ENCODE data around the gene RAB11FIP4. TPM values are rescaled to one million over a fixed set of nuclear protein-coding genes. Genes with fewer than 3 reads are reported as not detected.

Gene RAB11FIP4
- total and polyA plus RNA-seq, 4 donors: 1.5 to 16.0 (median 3.3) TPM

DNA sequence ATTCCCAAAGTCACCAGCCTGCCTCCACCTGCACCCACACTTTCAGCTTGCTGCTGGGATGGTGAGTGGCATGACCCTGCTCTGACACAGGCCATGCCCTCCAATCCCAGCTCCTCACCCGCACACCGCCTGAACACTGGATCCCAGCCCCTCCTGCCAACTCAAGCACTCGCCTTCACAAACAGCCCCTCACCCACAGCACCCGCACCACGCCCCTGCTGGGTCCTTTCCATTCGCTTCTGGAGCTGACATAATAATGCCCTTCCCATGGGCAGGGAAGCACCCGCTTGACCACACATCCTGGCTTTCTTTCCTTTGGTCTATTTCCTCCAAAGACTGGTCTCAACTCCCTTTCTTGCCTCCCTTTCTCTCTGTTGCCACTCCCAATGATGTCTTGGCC is 57.6 kb downstream of the RAB11FIP4 start (continued):
- TF ChIP-seq, protein P1, sequence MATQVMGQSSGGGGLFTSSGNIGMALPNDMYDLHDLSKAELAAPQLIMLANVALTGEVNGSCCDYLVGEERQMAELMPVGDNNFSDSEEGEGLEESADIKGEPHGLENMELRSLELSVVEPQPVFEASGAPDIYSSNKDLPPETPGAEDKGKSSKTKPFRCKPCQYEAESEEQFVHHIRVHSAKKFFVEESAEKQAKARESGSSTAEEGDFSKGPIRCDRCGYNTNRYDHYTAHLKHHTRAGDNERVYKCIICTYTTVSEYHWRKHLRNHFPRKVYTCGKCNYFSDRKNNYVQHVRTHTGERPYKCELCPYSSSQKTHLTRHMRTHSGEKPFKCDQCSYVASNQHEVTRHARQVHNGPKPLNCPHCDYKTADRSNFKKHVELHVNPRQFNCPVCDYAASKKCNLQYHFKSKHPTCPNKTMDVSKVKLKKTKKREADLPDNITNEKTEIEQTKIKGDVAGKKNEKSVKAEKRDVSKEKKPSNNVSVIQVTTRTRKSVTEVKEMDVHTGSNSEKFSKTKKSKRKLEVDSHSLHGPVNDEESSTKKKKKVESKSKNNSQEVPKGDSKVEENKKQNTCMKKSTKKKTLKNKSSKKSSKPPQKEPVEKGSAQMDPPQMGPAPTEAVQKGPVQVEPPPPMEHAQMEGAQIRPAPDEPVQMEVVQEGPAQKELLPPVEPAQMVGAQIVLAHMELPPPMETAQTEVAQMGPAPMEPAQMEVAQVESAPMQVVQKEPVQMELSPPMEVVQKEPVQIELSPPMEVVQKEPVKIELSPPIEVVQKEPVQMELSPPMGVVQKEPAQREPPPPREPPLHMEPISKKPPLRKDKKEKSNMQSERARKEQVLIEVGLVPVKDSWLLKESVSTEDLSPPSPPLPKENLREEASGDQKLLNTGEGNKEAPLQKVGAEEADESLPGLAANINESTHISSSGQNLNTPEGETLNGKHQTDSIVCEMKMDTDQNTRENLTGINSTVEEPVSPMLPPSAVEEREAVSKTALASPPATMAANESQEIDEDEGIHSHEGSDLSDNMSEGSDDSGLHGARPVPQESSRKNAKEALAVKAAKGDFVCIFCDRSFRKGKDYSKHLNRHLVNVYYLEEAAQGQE (IDR thresholded peaks at IDR 0.05): no peak
- TF ChIP-seq HNF4G (IDR thresholded peaks at IDR 0.05): no peak
- no peak for TF ChIP-seq NR2F2 (IDR thresholded peaks at IDR 0.05)
- TF ChIP-seq, protein P2, sequence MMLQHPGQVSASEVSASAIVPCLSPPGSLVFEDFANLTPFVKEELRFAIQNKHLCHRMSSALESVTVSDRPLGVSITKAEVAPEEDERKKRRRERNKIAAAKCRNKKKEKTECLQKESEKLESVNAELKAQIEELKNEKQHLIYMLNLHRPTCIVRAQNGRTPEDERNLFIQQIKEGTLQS (IDR thresholded peaks at IDR 0.05): no peak
- TF ChIP-seq FOXA2 (IDR thresholded peaks at IDR 0.05): no peak
- TF ChIP-seq GABPA (IDR thresholded peaks at IDR 0.05 in 1 of 2, conservative IDR thresholded peaks at IDR 0.05 in 1 of 2): no peak

DNA sequence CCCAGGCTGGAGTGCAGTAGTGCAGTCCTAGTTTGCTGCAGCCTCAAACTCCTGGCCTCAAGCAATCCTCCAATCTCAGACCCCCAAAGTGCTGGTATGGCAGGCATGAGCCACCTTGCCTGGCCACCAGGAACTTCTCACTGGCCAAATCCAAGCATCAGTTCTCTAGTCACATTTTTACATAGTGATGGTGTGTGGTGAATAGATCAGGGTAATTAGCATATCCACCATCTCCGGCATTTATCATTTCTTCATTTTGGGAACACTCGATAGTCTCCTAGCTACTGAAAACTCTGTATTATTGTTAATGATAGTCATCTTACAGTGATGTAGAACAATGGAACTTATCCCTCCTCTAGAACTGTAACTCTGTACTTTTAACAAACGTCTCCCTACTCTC is 58.3 kb downstream of the RAB11FIP4 start:
- WGBS: 93% methylated on average over 3 of the region's 3 CpGs

More for the DNA sequence above, 58.3 kb downstream of the RAB11FIP4 start:
- Histone ChIP-seq H3K27me3 (ENCODE audit: control insufficient read depth in 4 of 4, insufficient read depth in 4 of 4, low read length in 3 of 4) (no peaks in the 10 kb centered on the region), H3K9ac (ENCODE audit: low read depth in 1 of 2, low read length in 2 of 2) (no peak overlapping the region), H3K4me1 (ENCODE audit: control insufficient read depth in 4 of 4, insufficient read depth in 4 of 4, low read length in 3 of 4) (no peaks in the 10 kb centered on the region), H3K36me3 (ENCODE audit: control insufficient read depth in 4 of 4, insufficient read depth in 3 of 4, low read depth in 1 of 4, low read length in 3 of 4) (no peaks in the 10 kb centered on the region), H3K27ac (ENCODE audit: low read depth in 1 of 2, low read length in 2 of 2) (no peak overlapping the region), H3K9me3 (ENCODE audit: control insufficient read depth in 4 of 4, low read length in 3 of 4) (no peaks in the 10 kb centered on the region), H3K4me3 (ENCODE audit: low read depth in 1 of 3, low read length in 3 of 3) (no peak overlapping the region)
- TF ChIP-seq SP1 (IDR thresholded peaks at IDR 0.05) (no peak), EGR1 (IDR thresholded peaks at IDR 0.05; ENCODE audit: low read depth in 2 of 2) (no peak), JUND (IDR thresholded peaks at IDR 0.05) (no peak), HNF4A (conservative IDR thresholded peaks at IDR 0.05) (no peak), GABPA (IDR thresholded peaks at IDR 0.05 in 1 of 2, conservative IDR thresholded peaks at IDR 0.05 in 1 of 2) (no peak), FOXA2 (IDR thresholded peaks at IDR 0.05) (no peak), RAD21 (IDR thresholded peaks at IDR 0.05) (no peak), RXRA (IDR thresholded peaks at IDR 0.05) (no peak), TAF1 (conservative IDR thresholded peaks at IDR 0.05) (no peak), YY1 (IDR thresholded peaks at IDR 0.05) (no peak), FOXA1 (IDR thresholded peaks at IDR 0.05) (no peak), NR2F2 (IDR thresholded peaks at IDR 0.05) (no peak)
- TF ChIP-seq, protein P3, sequence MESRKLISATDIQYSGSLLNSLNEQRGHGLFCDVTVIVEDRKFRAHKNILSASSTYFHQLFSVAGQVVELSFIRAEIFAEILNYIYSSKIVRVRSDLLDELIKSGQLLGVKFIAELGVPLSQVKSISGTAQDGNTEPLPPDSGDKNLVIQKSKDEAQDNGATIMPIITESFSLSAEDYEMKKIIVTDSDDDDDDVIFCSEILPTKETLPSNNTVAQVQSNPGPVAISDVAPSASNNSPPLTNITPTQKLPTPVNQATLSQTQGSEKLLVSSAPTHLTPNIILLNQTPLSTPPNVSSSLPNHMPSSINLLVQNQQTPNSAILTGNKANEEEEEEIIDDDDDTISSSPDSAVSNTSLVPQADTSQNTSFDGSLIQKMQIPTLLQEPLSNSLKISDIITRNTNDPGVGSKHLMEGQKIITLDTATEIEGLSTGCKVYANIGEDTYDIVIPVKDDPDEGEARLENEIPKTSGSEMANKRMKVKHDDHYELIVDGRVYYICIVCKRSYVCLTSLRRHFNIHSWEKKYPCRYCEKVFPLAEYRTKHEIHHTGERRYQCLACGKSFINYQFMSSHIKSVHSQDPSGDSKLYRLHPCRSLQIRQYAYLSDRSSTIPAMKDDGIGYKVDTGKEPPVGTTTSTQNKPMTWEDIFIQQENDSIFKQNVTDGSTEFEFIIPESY (IDR thresholded peaks at IDR 0.05): no peak
- TF ChIP-seq, protein P4, sequence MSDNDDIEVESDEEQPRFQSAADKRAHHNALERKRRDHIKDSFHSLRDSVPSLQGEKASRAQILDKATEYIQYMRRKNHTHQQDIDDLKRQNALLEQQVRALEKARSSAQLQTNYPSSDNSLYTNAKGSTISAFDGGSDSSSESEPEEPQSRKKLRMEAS (IDR thresholded peaks at IDR 0.05): no peak
- TF ChIP-seq, protein P1 (IDR thresholded peaks at IDR 0.05): no peak
- TF ChIP-seq, protein P5, sequence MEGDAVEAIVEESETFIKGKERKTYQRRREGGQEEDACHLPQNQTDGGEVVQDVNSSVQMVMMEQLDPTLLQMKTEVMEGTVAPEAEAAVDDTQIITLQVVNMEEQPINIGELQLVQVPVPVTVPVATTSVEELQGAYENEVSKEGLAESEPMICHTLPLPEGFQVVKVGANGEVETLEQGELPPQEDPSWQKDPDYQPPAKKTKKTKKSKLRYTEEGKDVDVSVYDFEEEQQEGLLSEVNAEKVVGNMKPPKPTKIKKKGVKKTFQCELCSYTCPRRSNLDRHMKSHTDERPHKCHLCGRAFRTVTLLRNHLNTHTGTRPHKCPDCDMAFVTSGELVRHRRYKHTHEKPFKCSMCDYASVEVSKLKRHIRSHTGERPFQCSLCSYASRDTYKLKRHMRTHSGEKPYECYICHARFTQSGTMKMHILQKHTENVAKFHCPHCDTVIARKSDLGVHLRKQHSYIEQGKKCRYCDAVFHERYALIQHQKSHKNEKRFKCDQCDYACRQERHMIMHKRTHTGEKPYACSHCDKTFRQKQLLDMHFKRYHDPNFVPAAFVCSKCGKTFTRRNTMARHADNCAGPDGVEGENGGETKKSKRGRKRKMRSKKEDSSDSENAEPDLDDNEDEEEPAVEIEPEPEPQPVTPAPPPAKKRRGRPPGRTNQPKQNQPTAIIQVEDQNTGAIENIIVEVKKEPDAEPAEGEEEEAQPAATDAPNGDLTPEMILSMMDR (IDR thresholded peaks at IDR 0.05; ENCODE audit: low read depth, low read length, missing input control): no peak
- TF ChIP-seq, protein P2 (IDR thresholded peaks at IDR 0.05): no peak
- no peak for DNase-seq (ENCODE audit: low spot score)

All from liver (tissue), 9 donors.